Subcutaneous adipose tissue (tissue), 4 donors: ENCODE measurements around the gene ZFAND5. TPM values are rescaled to one million over a fixed set of nuclear protein-coding genes. Genes with fewer than 3 reads are reported as not detected.

ENCODE experiments used
- CTCF ChIP-seq: fragments of 450-650 bp; IDR thresholded peaks from one replicate; pipeline ENCODE4 v1.5.1; 2016; ENCODE audit warnings: low read depth, mild to moderate bottlenecking, control low read depth, antibody characterized with exemption, moderate library complexity
- total RNA-seq, 4 donors: library from RNA; depleted of rRNA; stranded (reverse); fragments of >200 nt; gene quantifications; one replicate each; pipeline ENCODE4 v1.1.0, GENCODE V29; 2016

ZFAND5 gene
- total RNA-seq, 4 donors from 2014 or later = 685 to 1,221 (median 791) TPM

- no peak for TF ChIP-seq CTCF
These were observed 17.4 kb upstream of the ZFAND5 start for GRCh38 chr9:72382405-72382804.

- no peak for TF ChIP-seq CTCF
These were observed 12.0 kb upstream of the ZFAND5 start for GRCh38 chr9:72377041-72377440.

GRCh38 chr9:72371151-72371550 is 6.1 kb upstream of the ZFAND5 start:
- no peak for TF ChIP-seq CTCF

- no peak for TF ChIP-seq CTCF
These were observed 683 bp upstream of the ZFAND5 start for GRCh38 chr9:72365525-72366256.

GRCh38 chr9:72363908-72364678 is 915 bp downstream of the ZFAND5 start:
- no peak for TF ChIP-seq CTCF

- no peak for TF ChIP-seq CTCF
These were observed 1.8 kb downstream of the ZFAND5 start for GRCh38 chr9:72363236-72363635.

GRCh38 chr9:72362680-72363139 is 2.3 kb downstream of the ZFAND5 start:
- no peak for TF ChIP-seq CTCF
